Fibroblast of mammary gland (primary cell): ENCODE measurements around the gene DTNBP1.

Source experiments
- DNase-seq: peaks from one replicate; pipeline ENCODE4 v3.0.0-alpha.2; 2010; ENCODE audit warnings: low read depth
- H3K4me3 ChIP-seq: 2 replicates; pipeline ENCODE4 v1.5.1; 2011; ENCODE audit warnings: low read depth, mild to moderate bottlenecking, low read length, moderate library complexity; ENCODE audit not compliant: control insufficient read depth
- TF ChIP-seq, protein P1 (sequence below): conservative IDR thresholded peaks from 2 replicates; pipeline ENCODE4 v1.5.1; 2011; ENCODE audit warnings: low read depth, low read length, inconsistent platforms; ENCODE audit not compliant: control insufficient read depth, insufficient read depth

Gene DTNBP1

GRCh38 chr6:15574486-15574885 lies 88.3 kb downstream of the DTNBP1 start:
- TF ChIP-seq, protein P1, sequence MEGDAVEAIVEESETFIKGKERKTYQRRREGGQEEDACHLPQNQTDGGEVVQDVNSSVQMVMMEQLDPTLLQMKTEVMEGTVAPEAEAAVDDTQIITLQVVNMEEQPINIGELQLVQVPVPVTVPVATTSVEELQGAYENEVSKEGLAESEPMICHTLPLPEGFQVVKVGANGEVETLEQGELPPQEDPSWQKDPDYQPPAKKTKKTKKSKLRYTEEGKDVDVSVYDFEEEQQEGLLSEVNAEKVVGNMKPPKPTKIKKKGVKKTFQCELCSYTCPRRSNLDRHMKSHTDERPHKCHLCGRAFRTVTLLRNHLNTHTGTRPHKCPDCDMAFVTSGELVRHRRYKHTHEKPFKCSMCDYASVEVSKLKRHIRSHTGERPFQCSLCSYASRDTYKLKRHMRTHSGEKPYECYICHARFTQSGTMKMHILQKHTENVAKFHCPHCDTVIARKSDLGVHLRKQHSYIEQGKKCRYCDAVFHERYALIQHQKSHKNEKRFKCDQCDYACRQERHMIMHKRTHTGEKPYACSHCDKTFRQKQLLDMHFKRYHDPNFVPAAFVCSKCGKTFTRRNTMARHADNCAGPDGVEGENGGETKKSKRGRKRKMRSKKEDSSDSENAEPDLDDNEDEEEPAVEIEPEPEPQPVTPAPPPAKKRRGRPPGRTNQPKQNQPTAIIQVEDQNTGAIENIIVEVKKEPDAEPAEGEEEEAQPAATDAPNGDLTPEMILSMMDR = no peak
- no peak for DNase-seq
- H3K4me3 ChIP-seq = no peak overlapping the region

- H3K4me3 ChIP-seq = no peak overlapping the region
- no peak for DNase-seq
- TF ChIP-seq, protein P1 = no peak
These were observed 88.8 kb downstream of the DTNBP1 start for GRCh38 chr6:15574023-15574422.

GRCh38 chr6:15573384-15573783 lies 89.4 kb downstream of the DTNBP1 start:
- TF ChIP-seq, protein P1 = no peak
- DNase-seq = no peak
- no peak overlapping the region for H3K4me3 ChIP-seq

GRCh38 chr6:15572296-15573016 lies 90.4 kb downstream of the DTNBP1 start:
- no peak overlapping the region for H3K4me3 ChIP-seq
- TF ChIP-seq, protein P1 = no peak
- DNase-seq = no peak

GRCh38 chr6:15570171-15570570 lies 92.7 kb downstream of the DTNBP1 start:
- H3K4me3 ChIP-seq = no peak overlapping the region
- TF ChIP-seq, protein P1 = no peak
- DNase-seq = no peak

- no peak overlapping the region for H3K4me3 ChIP-seq
- no peak for DNase-seq
- TF ChIP-seq, protein P1 = no peak
These were observed 93.5 kb downstream of the DTNBP1 start for GRCh38 chr6:15569035-15569995.
